Dermis blood vessel endothelial cell (primary cell): ENCODE measurements around the gene SLC7A8. TPM values are rescaled to one million over a fixed set of nuclear protein-coding genes. Genes with fewer than 3 reads are reported as not detected.

ENCODE experiments used
- DNase-seq: peaks from one replicate; pipeline ENCODE4 v3.0.0; 2010
- total RNA-seq: library from RNA; depleted of rRNA; stranded (reverse); fragments of >200 nt; gene quantifications from 2 replicates; pipeline ENCODE4 v1.2.3, GENCODE V29; 2014

The SLC7A8 gene
- total RNA-seq, 1 donor from 2014 or later: not detected

GRCh38 chr14:23182372-23183157 is 895 bp downstream of the SLC7A8 start:
- no peak for DNase-seq

- no peak for DNase-seq
Observed at GRCh38 chr14:23181946-23182345, 1.5 kb downstream of the SLC7A8 start.

GRCh38 chr14:23181453-23181852 is 2.0 kb downstream of the SLC7A8 start:
- DNase-seq: no peak

GRCh38 chr14:23177181-23177580 is 6.3 kb downstream of the SLC7A8 start:
- no peak for DNase-seq

GRCh38 chr14:23175823-23176222 is 7.6 kb downstream of the SLC7A8 start:
- peak; percentile 64 for DNase-seq

GRCh38 chr14:23174296-23175184 is 8.9 kb downstream of the SLC7A8 start:
- no peak for DNase-seq

GRCh38 chr14:23173796-23174195 is 9.7 kb downstream of the SLC7A8 start:
- DNase-seq: no peak

GRCh38 chr14:23173031-23173430 is 10.4 kb downstream of the SLC7A8 start:
- no peak for DNase-seq

GRCh38 chr14:23172574-23172973 is 10.9 kb downstream of the SLC7A8 start:
- DNase-seq: no peak

GRCh38 chr14:23172096-23172495 is 11.4 kb downstream of the SLC7A8 start:
- no peak for DNase-seq

- no peak for DNase-seq
Observed at GRCh38 chr14:23171222-23171975, 12.1 kb downstream of the SLC7A8 start.

GRCh38 chr14:23169622-23170021 is 13.8 kb downstream of the SLC7A8 start:
- DNase-seq: no peak

GRCh38 chr14:23168246-23168645 is 15.2 kb downstream of the SLC7A8 start:
- DNase-seq: no peak

- DNase-seq: no peak
Observed at GRCh38 chr14:23167116-23167847, 16.2 kb downstream of the SLC7A8 start.

- no peak for DNase-seq
Observed at GRCh38 chr14:23164949-23165348, 18.5 kb downstream of the SLC7A8 start.

- DNase-seq: no peak
Observed at GRCh38 chr14:23164250-23164649, 19.2 kb downstream of the SLC7A8 start.

GRCh38 chr14:23163830-23164229 is 19.6 kb downstream of the SLC7A8 start:
- DNase-seq: no peak

GRCh38 chr14:23162800-23163199 is 20.7 kb downstream of the SLC7A8 start:
- DNase-seq: no peak

GRCh38 chr14:23162005-23162404 is 21.5 kb downstream of the SLC7A8 start:
- no peak for DNase-seq

GRCh38 chr14:23160924-23161522 is 22.4 kb downstream of the SLC7A8 start:
- peak; percentile 7 for DNase-seq

GRCh38 chr14:23159532-23159931 is 23.9 kb downstream of the SLC7A8 start:
- no peak for DNase-seq

GRCh38 chr14:23158779-23159178 is 24.7 kb downstream of the SLC7A8 start:
- no peak for DNase-seq
